GM08714 (cell line): Measurements from ENCODE around the gene PNPLA1.

Experiments
- H3K4me3 ChIP-seq: fragments of 200-500 bp; sonication (Bioruptor generic); 2 replicates; pipeline ENCODE4 v1.5.1; 2014; ENCODE audit warnings: mild to moderate bottlenecking, low read length, inconsistent platforms
- ZNF274 ChIP-seq: IDR thresholded peaks from 2 replicates; pipeline ENCODE4 v1.6.1; 2012; ENCODE audit warnings: mild to moderate bottlenecking, low read depth, low read length

PNPLA1 gene

DNA sequence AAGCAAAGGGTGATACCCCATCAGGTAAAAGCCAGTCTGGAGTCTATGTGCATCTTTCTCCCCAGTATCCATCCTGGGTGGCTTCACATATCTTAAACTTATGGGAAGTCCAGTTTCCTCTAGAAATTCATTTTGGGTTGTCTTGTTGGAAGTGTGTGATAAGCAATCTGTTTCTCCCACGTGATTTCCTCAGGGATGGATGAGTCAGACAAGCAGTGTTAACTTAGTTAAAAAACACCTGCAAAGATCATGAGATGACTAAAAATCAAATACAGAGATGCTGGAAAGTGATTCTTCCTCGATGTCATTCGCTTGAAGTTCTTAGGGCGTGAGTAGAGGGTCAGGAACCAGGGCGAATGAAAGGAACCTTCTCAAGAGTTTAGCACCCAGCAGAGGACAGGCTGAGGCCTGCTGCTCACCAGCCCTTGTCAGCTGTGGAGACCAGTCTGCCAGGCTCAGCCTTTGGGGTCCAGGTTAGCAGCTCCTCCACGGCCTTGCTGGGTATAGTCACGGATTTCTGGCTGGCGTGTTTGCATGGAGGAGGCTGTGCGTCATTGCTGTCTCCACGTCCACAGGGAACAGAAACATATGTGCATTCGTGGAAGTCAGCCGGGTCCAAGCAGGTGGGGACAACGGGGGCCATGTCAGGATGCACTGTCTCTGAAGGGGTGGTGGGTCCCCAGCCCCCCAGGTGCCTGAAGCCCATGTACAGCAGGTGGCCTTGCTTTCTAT, 2.8 kb upstream of the PNPLA1 start:
- TF ChIP-seq ZNF274: no peak
- no peak overlapping the region for H3K4me3 ChIP-seq

DNA sequence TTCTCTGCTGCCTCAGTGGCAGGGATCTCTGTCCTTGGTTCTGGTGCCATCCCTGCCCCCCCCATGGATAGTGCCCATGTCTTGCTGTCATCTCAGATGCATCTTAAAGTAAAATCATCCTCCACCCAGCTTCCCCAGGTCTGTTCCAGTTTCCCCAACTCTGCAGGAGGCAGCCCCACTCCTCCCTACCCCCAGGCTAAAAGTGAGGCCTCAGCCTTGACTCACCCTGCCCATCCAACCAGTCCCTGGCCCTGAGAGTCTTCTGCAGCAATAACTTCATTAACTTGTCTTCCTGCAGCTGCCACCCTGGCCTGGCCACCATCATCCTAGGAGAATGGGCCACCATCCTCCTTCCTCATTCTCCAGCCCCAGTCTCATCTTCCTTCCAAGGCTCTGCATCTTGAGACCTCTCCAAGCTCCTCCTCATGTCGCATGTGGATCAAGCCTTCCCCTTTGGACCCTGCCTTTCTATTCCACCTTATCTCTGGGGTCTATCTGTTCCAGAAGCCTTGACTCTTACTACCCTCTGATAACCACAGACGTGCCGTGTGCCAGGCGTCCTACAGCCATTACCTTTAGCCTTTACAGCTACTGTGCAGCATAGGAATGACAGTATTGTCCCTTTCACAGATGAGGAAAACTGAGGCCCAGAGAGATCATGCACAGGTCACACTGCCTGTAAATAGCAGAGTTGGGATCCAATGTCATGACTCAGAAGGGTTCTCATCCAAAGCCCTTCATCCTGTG, 2.0 kb upstream of the PNPLA1 start:
- no peak for TF ChIP-seq ZNF274
- no peak overlapping the region for H3K4me3 ChIP-seq

DNA sequence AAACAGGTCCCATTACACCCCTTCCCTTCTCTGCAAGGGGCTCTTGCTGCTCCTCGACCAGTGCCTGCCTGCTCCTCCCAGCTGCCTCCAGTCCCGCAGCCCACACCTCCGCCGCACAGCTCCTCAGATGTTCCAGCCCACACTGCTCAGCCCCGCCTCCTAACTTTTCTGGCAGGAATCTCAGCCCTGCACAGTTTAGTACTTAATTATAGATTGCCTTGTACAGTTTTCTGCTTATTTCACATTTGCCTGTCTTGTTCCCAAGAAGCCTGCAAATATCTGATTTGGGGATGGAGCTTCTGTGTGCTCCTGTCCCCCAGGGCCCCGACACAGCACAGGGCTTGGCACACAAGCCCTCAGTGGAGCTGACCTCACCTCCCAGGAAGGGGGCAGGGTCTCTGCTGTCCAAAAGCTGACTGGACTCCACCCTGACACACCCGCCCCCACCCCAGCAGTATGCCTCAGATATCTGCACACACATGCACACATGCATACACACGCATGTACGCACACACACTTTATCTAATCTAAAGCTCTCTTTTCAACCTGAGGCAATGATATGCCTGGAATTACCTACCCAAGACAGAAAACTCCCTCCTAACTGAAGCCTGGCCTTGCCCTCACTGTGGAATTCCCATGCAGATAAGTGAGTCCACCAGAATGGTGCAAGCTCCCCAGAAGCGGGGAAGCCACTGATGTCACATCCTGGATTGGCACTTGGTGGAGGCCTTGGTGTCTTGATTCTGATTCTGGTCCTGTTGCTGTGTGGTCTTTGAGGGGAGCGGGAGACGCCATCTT, 1.2 kb upstream of the PNPLA1 start:
- TF ChIP-seq ZNF274: no peak
- H3K4me3 ChIP-seq: no peak overlapping the region

GRCh38 chr6:36272234-36272633, 2.4 kb downstream of the PNPLA1 start:
- TF ChIP-seq ZNF274: no peak
- H3K4me3 ChIP-seq: no peak overlapping the region

DNA sequence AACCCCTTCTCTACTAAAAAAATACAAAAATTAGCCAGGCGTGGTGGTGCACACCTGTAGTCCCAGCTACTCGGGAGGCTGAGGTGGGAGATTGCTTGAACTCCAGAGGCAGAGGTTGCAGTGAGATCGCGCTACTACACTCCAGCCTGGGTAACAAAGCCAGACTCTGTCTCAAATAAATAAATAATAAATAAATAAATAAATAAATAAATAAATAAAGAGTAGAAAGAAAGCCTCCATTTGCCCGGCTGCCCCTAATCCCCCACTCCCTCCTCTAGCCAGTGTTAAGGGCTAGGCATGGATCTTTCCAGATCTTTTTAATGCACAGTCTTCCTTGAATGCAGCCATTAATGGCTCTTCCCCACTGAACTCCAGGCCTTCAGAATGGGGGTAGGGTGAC, 3.2 kb downstream of the PNPLA1 start:
- no peak for TF ChIP-seq ZNF274
- no peak overlapping the region for H3K4me3 ChIP-seq

GRCh38 chr6:36273802-36274514, 4.1 kb downstream of the PNPLA1 start:
- H3K4me3 ChIP-seq: no peak overlapping the region
- no peak for TF ChIP-seq ZNF274

GRCh38 chr6:36276581-36277536, 7.0 kb downstream of the PNPLA1 start:
- TF ChIP-seq ZNF274: no peak
- H3K4me3 ChIP-seq: no peak overlapping the region

GRCh38 chr6:36277946-36278470, 8.1 kb downstream of the PNPLA1 start:
- H3K4me3 ChIP-seq: no peak overlapping the region
- TF ChIP-seq ZNF274: no peak

DNA sequence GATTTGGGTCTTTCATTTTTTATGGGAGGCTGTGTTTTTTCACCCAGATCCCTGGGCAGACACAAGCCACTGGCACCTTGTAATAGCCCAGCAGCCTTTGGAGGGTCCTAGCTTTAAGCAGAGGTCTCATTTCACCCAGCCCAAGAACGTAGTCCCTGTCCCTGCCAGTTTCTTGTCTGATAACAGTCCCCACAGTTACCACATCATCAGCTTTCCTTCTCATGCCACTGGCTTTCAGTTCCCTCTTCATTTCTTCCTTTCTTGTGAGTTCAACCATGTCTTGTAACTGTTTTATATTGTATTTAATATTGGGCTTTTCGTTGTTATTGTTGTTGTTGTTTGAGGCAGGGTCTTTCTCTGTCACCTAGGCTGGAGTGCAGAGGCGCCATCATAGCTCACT, 10.6 kb downstream of the PNPLA1 start:
- TF ChIP-seq ZNF274: no peak
- no peak overlapping the region for H3K4me3 ChIP-seq

DNA sequence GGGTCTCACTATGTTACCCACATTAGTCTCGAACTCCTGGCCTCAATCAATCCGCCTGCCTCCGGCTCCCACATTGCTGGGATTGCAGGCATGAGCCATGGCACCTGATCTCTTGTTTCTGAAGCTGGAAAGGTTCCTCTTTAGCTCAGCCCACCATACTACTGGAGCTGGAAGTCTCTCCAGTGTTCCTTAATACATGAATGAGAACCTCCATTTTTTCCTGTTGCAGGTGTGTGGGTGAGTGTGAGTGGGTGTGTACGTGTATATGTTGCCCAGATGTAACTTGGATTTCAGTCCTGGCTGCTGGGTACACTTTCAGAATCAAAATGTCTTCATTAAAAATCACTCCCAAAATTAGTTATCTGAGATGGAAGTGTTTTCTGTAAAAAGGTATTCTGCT, 11.1 kb downstream of the PNPLA1 start:
- H3K4me3 ChIP-seq: no peak overlapping the region
- TF ChIP-seq ZNF274: no peak

- no peak overlapping the region for H3K4me3 ChIP-seq
- no peak for TF ChIP-seq ZNF274
Measured at GRCh38 chr6:36283608-36284007, 13.7 kb downstream of the PNPLA1 start.

DNA sequence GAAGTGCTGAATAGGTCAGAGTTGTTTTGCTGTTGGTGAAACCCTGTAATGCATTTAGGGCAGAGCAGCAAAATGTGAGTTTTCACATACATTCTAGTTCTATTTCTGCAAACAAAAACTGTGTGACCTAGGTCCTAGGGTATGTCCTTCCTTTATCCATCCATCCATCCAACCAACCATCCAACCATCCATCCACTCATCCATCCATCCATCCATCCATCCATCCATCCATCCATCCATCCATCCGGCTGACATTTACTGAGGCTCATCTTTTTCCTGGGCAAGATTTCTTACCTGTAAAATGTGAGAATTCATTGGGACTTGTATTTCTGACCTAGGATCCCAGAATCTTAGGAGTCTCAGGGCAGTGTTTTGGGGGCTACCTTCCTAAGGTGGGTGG, 14.5 kb downstream of the PNPLA1 start:
- H3K4me3 ChIP-seq: no peak overlapping the region
- TF ChIP-seq ZNF274: no peak

DNA sequence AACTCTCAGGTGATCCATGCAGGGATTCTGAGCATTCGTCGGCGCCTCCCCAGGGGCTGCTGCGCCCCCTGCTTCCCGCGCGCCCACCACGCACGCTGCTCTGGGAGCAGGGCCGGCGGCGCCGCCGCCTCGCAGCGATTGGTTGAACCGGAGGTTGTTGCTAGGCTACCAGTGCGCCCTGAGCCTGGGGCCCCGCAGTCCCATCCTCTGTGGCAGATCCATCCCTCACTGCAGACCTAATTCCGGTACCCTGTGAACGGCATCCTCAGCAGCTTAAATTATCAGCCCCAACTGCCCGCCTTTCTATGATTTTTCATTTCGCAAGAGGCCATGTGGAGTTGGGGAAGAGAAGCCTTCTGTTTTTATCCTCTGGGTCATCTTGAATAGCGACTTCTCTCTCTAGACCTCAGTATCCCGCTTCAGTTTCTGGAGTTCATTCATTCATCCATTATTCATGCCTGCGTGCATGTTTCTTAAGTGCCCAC, 15.4 kb downstream of the PNPLA1 start:
- no peak overlapping the region for H3K4me3 ChIP-seq
- no peak for TF ChIP-seq ZNF274
